HG03060 (cell line): ENCODE measurements around the gene LFNG.

Experiments
- ATAC-seq: cut with Tn5 transposase; IDR thresholded peaks from one replicate; pipeline ENCODE4 v1.9.1; 2021; ENCODE audit warnings: low read depth, moderate number of reproducible peaks; ENCODE audit not compliant: unreplicated experiment

The LFNG gene

GRCh38 chr7:2519119-2519930 is at the start of gene LFNG:
LFNG (plus strand) TSS chr7:2519774; CDS start chr7:2519862, 88 bp downstream.
- ATAC-seq, result no peak

GRCh38 chr7:2470204-2471021 is 49.2 kb upstream of the LFNG start:
- ATAC-seq, result no peak

GRCh38 chr7:2471022-2471329 is 48.6 kb upstream of the LFNG start:
- ATAC-seq, result no peak

GRCh38 chr7:2471396-2471795 is 48.2 kb upstream of the LFNG start:
- no peak for ATAC-seq

DNA sequence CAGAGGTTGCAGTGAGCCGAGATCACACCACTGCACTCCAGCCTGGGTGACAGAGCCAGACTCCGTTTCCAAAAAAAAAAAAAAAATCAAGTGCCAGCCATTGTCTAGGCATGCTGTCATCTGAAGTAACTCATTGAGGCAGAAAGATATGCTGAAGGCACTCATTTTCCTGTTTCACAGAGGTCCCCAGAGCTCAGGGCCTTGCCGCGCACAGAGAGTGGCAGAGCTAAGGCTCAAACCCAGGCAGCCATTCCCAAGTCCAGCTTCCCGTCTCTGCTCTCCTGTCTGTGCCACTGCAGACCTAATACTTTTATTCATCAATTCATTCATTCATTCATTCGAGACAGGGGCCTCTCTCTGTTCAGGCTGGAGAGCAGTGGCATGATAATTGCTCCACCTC is 46.8 kb upstream of the LFNG start:
- ATAC-seq, result no peak

DNA sequence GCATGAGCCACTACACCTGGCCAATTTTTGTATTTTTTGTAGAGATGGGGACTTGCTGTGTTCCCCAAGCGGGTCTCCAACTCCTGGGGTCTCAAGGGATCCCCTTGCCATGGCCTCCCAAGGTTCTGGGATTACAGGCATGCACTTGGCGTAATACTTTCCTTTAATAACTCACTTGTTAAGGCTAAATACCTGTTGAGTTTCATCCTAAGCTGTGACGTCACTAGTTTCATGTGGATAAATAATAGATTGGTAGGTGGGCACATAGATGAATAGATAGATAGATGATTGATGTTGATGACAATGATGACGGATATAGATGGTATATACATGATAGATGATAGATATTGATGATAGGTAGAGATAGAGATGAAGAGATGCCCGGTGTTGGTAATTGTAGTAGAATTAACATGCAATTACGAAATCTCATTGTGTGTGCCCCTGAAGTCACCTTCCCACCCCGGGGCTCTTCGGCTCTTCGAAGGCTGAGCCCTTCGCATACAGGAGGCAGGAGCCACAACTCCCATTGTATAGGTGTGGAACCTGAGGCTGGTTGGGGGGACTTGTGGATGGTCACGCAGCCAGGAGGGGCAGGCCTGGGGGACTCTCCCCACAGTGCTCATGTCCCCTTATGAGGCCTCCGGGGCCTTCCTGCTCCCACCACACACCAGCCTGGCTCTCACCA is 45.9 kb upstream of the LFNG start:
- ATAC-seq, result no peak

DNA sequence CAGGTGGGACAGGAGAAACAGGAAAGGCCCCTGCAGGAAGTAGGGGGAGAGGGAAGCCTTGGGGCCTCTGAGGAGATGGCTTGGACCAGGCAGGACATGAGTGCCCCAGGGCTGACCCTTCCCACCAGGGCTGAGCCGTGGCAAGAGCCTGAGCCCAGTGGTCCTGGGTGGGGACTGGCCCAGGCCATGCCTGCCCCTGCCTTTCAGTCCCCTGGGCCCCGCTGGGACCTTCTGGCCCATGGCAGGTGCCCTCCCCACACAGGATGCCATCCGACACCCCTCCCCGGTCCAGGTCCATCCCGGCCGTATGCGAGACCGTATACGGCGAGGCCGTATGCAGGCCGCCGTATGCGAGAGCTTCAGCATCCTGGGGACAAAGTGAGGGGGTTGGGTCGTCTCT is 45.4 kb upstream of the LFNG start:
- no peak for ATAC-seq

DNA sequence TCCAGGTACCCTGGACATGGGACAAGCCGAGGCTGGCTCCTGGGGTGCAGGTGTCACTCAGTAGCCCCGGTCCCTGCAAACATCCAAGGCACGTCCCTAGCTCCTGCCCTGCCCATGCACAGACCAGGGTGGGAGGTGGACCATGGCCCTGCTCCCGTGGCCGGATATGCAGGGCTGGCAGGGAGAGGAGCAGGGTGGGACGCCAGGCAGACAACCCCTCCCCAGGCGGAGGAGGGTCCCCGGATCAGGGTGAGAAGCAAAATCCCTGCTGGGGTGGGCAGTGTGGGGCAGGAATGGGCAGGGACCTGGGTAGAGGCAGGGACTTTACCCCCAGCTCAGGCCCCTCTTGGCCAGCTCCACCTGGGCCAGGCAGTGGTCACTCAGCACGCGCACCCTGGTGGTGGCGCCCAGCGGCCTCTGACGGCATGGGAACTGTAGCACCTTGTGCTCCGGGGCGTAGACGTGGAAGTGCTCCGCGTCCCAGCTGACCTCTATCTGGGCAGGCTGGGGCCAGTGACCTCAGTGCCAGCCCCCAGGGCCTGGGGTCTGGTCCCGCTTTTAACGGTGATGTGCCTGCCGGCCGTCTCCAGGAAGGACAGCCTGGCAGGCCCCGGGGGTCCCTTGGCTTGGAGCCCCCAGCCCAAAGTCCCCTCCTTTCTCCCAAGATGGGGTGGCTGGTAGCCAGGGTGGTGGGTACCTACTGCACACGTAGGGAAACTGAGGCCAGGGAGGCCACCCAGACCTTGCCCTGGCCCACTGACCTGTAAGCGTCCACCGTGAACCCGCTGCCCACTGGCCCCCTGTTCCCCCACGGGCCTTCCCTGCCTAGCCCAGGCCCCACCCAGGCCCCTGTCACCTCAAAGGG is 44.5 kb upstream of the LFNG start:
- no peak for ATAC-seq

GRCh38 chr7:2475678-2476015 is 43.9 kb upstream of the LFNG start:
- ATAC-seq, result no peak

- no peak for ATAC-seq
Measured at GRCh38 chr7:2476298-2476697, 43.3 kb upstream of the LFNG start, which contains the start of gene GRIFIN. GRIFIN (minus strand) TSS chr7:2476398; CDS start chr7:2476383, 15 bp downstream.

GRCh38 chr7:2476776-2477446 is 42.7 kb upstream of the LFNG start:
- ATAC-seq, result no peak

DNA sequence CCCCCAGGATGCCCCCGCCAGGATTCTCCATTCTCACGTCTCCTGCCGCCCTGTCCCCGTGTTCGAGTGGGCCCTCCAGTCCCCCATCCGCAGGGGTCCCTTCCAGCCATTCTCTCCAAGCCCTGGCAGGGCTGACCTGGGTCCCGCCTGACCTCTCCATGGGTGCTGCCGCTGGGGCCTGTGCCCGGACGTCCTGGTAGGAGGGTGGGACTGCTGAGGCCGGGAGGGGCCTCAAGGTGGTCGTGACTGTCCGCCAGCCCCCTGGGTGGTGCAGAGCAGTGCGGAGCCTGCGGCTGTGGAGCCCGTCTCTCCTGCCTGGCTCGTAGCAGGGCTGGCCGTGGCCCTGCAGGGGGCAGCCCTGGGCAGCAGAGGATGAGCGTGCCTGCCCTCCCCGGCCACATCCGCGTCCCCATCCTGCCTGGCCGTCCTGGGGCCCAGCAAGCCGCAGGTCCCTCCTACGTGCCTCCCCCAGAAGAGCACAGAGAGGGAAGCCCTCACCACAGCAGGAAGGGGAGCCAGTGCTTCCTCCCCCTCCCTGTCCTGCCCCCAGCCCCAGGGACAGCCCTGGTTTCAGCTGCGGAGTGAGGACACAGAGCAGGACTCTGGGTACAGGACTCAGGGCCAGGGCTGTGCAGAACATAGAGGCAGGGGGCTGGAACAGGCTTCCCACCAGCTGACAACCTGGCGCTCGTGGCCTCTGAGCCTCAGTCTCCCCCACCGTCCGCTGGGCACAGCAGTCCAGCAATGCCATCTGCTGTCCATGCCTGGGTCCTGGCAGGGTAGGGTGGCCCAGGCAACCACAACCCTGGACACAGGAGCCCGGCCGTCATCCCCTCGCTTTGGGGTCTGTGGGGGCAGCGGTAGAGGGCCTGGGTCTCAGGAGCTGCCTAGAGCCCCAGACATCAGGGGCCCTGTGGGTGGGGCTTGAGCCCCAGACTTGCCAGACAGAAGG is 41.9 kb upstream of the LFNG start:
- ATAC-seq, result no peak

GRCh38 chr7:2478399-2478785 is 41.2 kb upstream of the LFNG start:
- ATAC-seq, result no peak

GRCh38 chr7:2478800-2479199 is 40.8 kb upstream of the LFNG start:
- ATAC-seq, result no peak

DNA sequence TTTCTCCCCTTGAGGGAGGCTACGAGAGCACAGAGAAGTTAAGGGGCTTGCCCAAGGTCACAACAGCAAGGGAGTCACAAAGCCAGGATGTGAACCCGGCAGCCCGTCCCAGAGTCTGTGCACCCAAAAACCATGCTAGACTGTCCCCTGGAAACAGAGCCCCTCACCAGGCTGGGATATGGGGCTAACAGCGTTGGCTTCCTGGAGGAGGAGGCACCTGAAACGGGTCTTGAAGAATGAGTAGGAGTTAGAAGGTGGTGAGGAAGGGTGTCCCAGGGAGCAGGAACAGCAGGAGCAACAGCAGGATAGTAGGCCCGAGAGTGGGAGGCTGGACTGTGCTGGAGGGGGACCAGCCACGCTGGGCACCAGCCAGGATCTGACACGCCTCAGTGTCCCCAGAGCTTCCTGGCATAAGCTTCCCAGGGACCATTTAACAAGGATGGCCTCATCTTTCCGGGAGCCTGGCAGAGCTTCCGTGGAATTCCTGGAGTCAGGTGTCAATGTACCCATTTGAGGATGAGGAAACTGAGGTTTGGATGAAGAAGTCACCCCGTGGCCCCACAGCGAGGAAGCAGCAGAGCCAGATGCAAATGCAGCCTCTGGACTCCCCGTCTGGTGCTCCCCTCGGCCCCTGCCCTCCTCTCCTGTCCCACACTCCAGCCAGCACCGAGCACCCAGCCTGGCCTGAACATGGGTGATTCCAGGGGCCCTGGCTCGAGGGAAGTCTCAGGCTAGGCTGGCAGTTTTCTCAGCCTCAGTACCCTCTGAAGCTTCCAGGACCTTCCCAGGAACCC is 40.1 kb upstream of the LFNG start:
- ATAC-seq, result no peak

GRCh38 chr7:2480070-2480408 is 39.5 kb upstream of the LFNG start:
- no peak for ATAC-seq

GRCh38 chr7:2481195-2481594 is 38.4 kb upstream of the LFNG start:
- no peak for ATAC-seq

- no peak for ATAC-seq
Measured at GRCh38 chr7:2482725-2483451, 36.7 kb upstream of the LFNG start.
